CD4-positive, alpha-beta memory T cell (primary cell): Measurements from ENCODE around the gene TH. TPM values are rescaled to one million over a fixed set of nuclear protein-coding genes. Genes with fewer than 3 reads are reported as not detected.

Source experiments
- CTCF ChIA-PET: fragments of 350-600 bp; sonication (Branson Sonifier 250); formaldehyde crosslinking; loops from one replicate; lab custom pipeline; 2021; ENCODE audit warnings: inconsistent platforms; ENCODE audit not compliant: partially characterized antibody; lab: Charles Lee
- POLR2A ChIA-PET: fragments of 350-600 bp; sonication (Branson Sonifier 250); formaldehyde crosslinking; loops from one replicate; lab custom pipeline; 2021; ENCODE audit not compliant: partially characterized antibody; lab: Charles Lee
- DNase-seq, 5 donors: peaks; one replicate each; pipeline versions ENCODE4 v3.0.0 to v3.0.0-alpha.2; 2020 to 2022; ENCODE audit warnings: mixed read lengths in 1 of 5
- H3K27ac ChIP-seq: one replicate; pipeline ENCODE4 v1.7.0; 2013; ENCODE audit warnings: low read depth, low read length
- H3K27me3 ChIP-seq: 2 replicates; pipeline ENCODE4 v1.7.0; 2013; ENCODE audit warnings: mild to moderate bottlenecking, low read length, moderate library complexity; ENCODE audit not compliant: insufficient read depth
- H3K36me3 ChIP-seq: 2 replicates; pipeline ENCODE4 v1.7.0; 2013; ENCODE audit warnings: mild to moderate bottlenecking, low read length, moderate library complexity; ENCODE audit not compliant: insufficient read depth
- H3K4me1 ChIP-seq: 2 replicates; pipeline ENCODE4 v1.7.0; 2013; ENCODE audit warnings: mild to moderate bottlenecking, low read length, moderate library complexity; ENCODE audit not compliant: insufficient read depth
- H3K4me3 ChIP-seq, 2 donors: one replicate each; pipeline ENCODE4 v1.7.0; 2013; ENCODE audit warnings: low read length in 2 of 2, mild to moderate bottlenecking in 1 of 2
- H3K9me3 ChIP-seq, 2 donors: one replicate each; pipeline ENCODE4 v1.7.0; 2013; ENCODE audit warnings: low read length in 2 of 2, control low read depth in 1 of 2; ENCODE audit not compliant: control insufficient read depth in 1 of 2
- H3K27ac Mint-ChIP-seq, 7 donors: one replicate each; pipeline ENCODE4 v1.8.0; 2020 to 2021; ENCODE audit warnings: mixed read lengths in 7 of 7, mild to moderate bottlenecking in 6 of 7, inconsistent platforms in 3 of 7, moderate library complexity in 3 of 7
- H3K27me3 Mint-ChIP-seq, 2 donors: one replicate each; pipeline ENCODE4 v1.8.0; 2020 to 2021; ENCODE audit warnings: mixed read lengths in 2 of 2
- H3K36me3 Mint-ChIP-seq, 2 donors: one replicate each; pipeline ENCODE4 v1.8.0; 2020 to 2021; ENCODE audit warnings: mixed read lengths in 2 of 2, inconsistent platforms in 1 of 2, mild to moderate bottlenecking in 1 of 2
- H3K4me1 Mint-ChIP-seq, 4 donors: one replicate each; pipeline ENCODE4 v1.8.0; 2020 to 2021; ENCODE audit warnings: mixed read lengths in 4 of 4, mild to moderate bottlenecking in 1 of 4
- H3K4me3 Mint-ChIP-seq, 8 donors: one replicate each; pipeline ENCODE4 v1.8.0; 2020 to 2021; ENCODE audit warnings: mixed read lengths in 8 of 8, mild to moderate bottlenecking in 7 of 8, moderate library complexity in 6 of 8, inconsistent platforms in 3 of 8
- H3K9me3 Mint-ChIP-seq, 8 donors: one replicate each; pipeline ENCODE4 v1.8.0; 2020 to 2021; ENCODE audit warnings: mixed read lengths in 8 of 8, mild to moderate bottlenecking in 5 of 8, inconsistent platforms in 3 of 8, moderate library complexity in 1 of 8
- intact Hi-C: fragments of 100-400 bp; cut with micrococcal nuclease; formaldehyde crosslinking; loops from one replicate; pipeline ENCODE4 v1.15.1; 2023
- polyA plus RNA-seq, 2 donors: library from polyadenylated mRNA; unstranded; fragments of 300-500 nt; fragmentation: Illumina TruSeq; gene quantifications; one replicate each; pipeline ENCODE4 v1.2.3, GENCODE V29; 2021
- total RNA-seq, 2 experiments: library from RNA; stranded (reverse); gene quantifications; one replicate each; pipeline ENCODE4 v1.2.3, GENCODE V29; 2021

TH gene
- total and polyA plus RNA-seq, 4 experiments from 2014 or later = not detected

DNA sequence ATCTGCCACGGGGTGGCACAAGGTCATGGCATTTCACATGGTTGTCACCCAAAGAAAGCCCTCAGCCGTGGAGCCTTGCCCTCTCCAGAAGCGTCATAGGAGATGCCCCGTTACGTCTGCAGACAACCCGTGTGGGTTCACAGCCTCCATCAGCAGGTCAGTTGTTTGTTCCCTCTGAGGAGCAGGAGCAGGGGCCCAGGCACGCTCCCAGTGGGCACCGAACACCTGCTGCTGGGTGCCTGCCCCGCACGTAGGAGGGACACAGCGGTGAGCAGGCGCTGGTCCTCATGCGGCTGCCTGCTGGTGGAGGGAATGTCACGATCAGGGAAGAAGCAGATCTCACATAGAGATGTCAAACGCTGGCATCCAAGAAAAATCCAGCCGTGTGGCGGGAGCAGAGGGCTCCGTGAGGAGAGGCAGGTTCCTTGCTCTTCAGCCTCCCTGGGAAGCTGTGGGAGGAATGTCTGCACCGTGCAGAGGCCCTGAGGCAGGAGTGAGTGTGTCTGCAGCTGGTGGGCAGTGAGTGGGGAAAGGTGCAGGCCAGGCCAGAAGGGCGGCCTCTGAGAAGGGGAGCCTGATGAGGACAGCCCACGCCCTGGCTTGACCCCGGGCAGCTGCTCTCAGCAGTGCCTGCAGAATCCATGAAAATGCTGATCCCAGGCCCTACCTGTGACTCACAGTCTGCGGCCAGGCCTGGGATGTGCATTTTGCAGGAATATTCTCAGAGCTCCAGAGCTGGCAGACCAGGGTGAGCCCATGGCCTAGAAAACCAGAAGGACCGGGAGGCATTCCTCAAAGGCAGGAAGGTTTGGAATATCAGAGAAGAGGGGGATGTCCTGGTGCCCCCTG lies 36.4 kb upstream of the TH start:
- Histone ChIP-seq H3K36me3 (no peaks in the 10 kb centered on the region), H3K4me1 (no peaks in the 10 kb centered on the region), H3K9me3 (no peaks in the 10 kb centered on the region), H3K27ac (no peak overlapping the region), H3K4me3 (no peak overlapping the region), H3K27me3 (no peaks in the 10 kb centered on the region)
- H3K4me3 Mint-ChIP-seq = no peak overlapping the region
- H3K27ac Mint-ChIP-seq = peak overlapping the region in 1 of 7 donors; percentile 7
- ChIA-PET POLR2A (no interaction called here), CTCF (interaction anchor here (1.1 kb wide), 1 partner anchor 13 kb away, joined by 4 read pairs; no protein-coding TSS in a partner anchor)
- H3K36me3 Mint-ChIP-seq = no peaks in the 10 kb centered on the region
- intact Hi-C loops = no loop called here
- H3K9me3 Mint-ChIP-seq = no peaks in the 10 kb centered on the region
- no peak for DNase-seq
- peaks cover 1 to 3% of the 10 kb centered on the region in 2 donors for H3K27me3 Mint-ChIP-seq
- no peaks in the 10 kb centered on the region for H3K4me1 Mint-ChIP-seq

DNA sequence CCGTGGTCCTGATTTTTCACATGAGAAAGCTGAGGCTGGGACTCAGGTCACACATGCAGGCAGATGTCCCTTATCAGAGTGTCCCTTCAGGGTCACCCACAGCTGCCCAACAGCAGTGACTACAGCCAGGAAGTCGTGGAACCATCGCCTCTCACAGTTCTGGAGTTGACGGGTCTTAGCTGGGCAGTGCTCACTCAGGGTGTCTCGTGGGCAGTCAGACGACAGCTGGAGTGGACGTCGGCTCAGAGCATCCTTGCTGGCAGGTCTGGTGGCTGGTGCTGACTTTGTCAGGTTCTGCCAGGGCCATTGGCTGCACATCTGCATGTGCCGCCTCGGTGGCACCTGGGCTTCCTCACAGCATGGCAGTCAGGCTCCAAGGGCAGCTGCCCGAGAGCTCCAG lies 35.6 kb upstream of the TH start:
- no peak overlapping the region for H3K27ac Mint-ChIP-seq
- CTCF ChIA-PET = interaction anchor here (1.1 kb wide), 1 partner anchor 13 kb away, joined by 4 read pairs; no protein-coding TSS in a partner anchor
- POLR2A ChIA-PET = no interaction called here
- no peaks in the 10 kb centered on the region for H3K27me3 ChIP-seq
- H3K4me3 ChIP-seq = no peak overlapping the region
- DNase-seq = peak in 1 of 5 donors; percentile 19
- H3K9me3 ChIP-seq = no peaks in the 10 kb centered on the region
- no peaks in the 10 kb centered on the region for H3K4me1 ChIP-seq
- peaks cover 0 to 3% of the 10 kb centered on the region in 2 donors for H3K27me3 Mint-ChIP-seq
- no peaks in the 10 kb centered on the region for H3K36me3 Mint-ChIP-seq
- no peak overlapping the region for H3K4me3 Mint-ChIP-seq
- H3K4me1 Mint-ChIP-seq = no peaks in the 10 kb centered on the region
- H3K27ac ChIP-seq = no peak overlapping the region
- no peaks in the 10 kb centered on the region for H3K9me3 Mint-ChIP-seq
- H3K36me3 ChIP-seq = no peaks in the 10 kb centered on the region
- intact Hi-C loops = no loop called here

DNA sequence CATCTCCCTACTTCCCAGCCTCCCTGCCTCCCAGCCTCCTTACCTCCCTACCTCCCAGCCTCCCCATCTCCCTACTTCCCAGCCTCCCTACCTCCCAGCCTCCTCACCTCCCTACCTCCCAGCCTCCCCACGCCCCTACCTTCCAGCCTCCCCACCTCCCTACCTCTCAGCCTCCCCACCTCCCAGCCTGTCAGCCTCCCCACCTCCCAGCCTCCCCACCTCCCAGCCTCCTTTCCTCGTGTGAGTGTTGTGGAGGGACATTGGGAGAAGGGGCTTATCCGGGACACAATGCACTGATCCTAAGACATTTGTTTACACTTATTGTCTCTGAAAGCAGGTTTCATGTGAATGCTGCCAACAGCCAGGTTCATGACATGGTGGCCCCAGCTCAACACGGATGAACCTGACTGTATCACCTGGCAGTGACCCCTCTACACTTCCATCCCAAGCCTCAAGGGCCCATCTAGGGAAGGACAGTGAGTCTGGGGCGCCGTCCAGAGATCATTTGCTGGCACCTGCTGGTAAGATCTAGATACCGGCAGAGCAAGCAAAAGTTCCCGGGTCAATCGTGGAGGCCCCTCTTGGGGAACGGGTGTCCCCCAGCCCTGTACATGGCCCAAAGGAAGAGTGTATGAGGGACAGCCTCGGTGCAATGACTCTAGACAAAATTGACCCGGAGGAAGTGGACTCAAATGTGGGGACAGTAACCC lies 34.5 kb upstream of the TH start:
- H3K9me3 ChIP-seq = no peaks in the 10 kb centered on the region
- Mint-ChIP-seq H3K4me1 (no peaks in the 10 kb centered on the region), H3K9me3 (peaks cover 0 to 1% (median 0%) of the 10 kb centered on the region in 8 donors), H3K4me3 (no peak overlapping the region), H3K27me3 (peaks cover 0 to 3% of the 10 kb centered on the region in 2 donors), H3K27ac (no peak overlapping the region), H3K36me3 (no peaks in the 10 kb centered on the region)
- POLR2A ChIA-PET = no interaction called here
- no peak overlapping the region for H3K27ac ChIP-seq
- H3K27me3 ChIP-seq = no peaks in the 10 kb centered on the region
- H3K4me3 ChIP-seq = no peak overlapping the region
- no peaks in the 10 kb centered on the region for H3K36me3 ChIP-seq
- intact Hi-C loops = no loop called here
- CTCF ChIA-PET = no interaction called here
- no peaks in the 10 kb centered on the region for H3K4me1 ChIP-seq
- no peak for DNase-seq

DNA sequence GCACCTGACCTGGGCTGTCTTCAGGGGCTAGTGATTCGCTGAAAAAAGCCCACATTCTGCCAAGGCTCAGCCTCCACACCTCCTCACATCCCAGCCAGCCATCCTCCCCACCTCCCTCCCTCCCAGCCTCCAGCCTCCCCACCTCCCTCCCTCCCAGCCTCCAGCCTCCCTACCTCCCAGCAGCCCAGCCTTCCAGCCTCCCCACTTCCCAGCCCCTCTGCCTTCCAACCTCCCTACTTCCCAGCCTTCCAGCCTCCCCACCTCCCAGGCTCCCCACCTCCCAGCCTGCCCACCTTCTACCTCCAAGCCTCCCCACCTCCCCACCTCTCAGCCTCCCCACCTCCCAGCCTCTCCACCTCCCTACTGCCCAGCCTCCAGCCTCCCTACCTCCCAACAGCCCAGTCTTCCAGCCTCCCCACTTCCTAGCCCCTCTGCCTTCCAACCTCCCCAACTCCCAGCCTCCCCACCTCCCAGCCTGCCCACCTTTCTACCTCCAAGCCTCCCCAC lies 33.7 kb upstream of the TH start:
- Histone ChIP-seq H3K4me1 (no peaks in the 10 kb centered on the region), H3K9me3 (no peaks in the 10 kb centered on the region), H3K27me3 (no peaks in the 10 kb centered on the region), H3K4me3 (no peak overlapping the region), H3K27ac (no peak overlapping the region), H3K36me3 (no peaks in the 10 kb centered on the region)
- ChIA-PET POLR2A (no interaction called here), CTCF (no interaction called here)
- H3K27me3 Mint-ChIP-seq = peaks cover 0 to 3% of the 10 kb centered on the region in 2 donors
- DNase-seq = no peak
- no peaks in the 10 kb centered on the region for H3K4me1 Mint-ChIP-seq
- peaks cover 0 to 5% (median 0%) of the 10 kb centered on the region in 8 donors for H3K9me3 Mint-ChIP-seq
- no peak overlapping the region for H3K27ac Mint-ChIP-seq
- no peak overlapping the region for H3K4me3 Mint-ChIP-seq
- intact Hi-C loops = no loop called here
- no peaks in the 10 kb centered on the region for H3K36me3 Mint-ChIP-seq

DNA sequence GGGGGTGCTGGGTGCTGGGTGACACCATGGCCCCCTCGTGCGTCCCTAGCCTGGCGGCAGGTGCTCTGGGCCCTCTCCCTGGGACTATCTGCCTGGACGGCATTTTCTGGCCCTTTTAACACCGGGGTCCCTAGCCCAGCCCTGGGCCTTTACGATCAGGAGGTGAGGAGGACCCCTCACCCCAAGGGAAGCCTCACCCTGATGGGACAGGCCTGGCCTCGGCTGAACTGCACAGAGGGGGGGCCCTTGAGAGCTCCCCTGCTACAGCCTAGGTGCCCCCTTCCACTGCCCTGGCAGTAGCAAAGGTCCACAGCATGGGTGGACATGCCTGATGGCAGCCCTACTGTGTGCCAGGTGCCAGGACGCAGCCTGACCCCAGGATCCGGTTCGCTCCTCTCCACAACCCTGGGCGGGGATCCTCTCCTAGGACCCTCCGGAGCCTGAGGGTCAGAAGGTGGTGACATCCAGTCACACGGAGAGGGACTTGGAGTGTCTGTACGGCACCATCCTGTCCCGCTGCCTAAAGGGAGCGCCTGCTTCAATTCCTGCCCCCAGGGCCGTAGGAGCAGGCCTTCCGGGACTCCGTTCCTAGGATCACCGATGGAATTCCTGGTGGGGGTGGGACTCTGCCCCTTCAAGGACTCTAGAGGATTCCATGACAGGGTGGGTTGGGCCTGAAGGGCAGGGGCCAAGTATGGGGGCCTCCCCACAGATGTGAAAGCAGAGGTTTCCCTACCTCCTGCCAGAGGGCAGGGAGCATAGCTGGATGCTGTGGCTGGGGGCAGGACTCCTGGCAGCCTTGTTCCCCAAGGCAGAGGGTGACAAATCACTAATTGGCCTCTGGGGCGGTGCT lies 33.0 kb upstream of the TH start:
- Histone ChIP-seq H3K4me3 (no peak overlapping the region), H3K27me3 (no peaks in the 10 kb centered on the region), H3K9me3 (no peaks in the 10 kb centered on the region), H3K27ac (no peak overlapping the region), H3K4me1 (no peaks in the 10 kb centered on the region), H3K36me3 (no peaks in the 10 kb centered on the region)
- H3K27me3 Mint-ChIP-seq = peaks cover 0 to 3% of the 10 kb centered on the region in 2 donors
- H3K4me3 Mint-ChIP-seq = no peak overlapping the region
- intact Hi-C loops = no loop called here
- H3K27ac Mint-ChIP-seq = no peak overlapping the region
- ChIA-PET POLR2A (no interaction called here), CTCF (interaction anchor here (0.8 to 1.2 kb wide), 2 partner anchors 101 to 216 kb away, joined by 3 read pairs; no protein-coding TSS in a partner anchor)
- no peaks in the 10 kb centered on the region for H3K4me1 Mint-ChIP-seq
- H3K9me3 Mint-ChIP-seq = peaks cover 0 to 5% (median 0%) of the 10 kb centered on the region in 8 donors
- H3K36me3 Mint-ChIP-seq = no peaks in the 10 kb centered on the region
- DNase-seq = no peak

DNA sequence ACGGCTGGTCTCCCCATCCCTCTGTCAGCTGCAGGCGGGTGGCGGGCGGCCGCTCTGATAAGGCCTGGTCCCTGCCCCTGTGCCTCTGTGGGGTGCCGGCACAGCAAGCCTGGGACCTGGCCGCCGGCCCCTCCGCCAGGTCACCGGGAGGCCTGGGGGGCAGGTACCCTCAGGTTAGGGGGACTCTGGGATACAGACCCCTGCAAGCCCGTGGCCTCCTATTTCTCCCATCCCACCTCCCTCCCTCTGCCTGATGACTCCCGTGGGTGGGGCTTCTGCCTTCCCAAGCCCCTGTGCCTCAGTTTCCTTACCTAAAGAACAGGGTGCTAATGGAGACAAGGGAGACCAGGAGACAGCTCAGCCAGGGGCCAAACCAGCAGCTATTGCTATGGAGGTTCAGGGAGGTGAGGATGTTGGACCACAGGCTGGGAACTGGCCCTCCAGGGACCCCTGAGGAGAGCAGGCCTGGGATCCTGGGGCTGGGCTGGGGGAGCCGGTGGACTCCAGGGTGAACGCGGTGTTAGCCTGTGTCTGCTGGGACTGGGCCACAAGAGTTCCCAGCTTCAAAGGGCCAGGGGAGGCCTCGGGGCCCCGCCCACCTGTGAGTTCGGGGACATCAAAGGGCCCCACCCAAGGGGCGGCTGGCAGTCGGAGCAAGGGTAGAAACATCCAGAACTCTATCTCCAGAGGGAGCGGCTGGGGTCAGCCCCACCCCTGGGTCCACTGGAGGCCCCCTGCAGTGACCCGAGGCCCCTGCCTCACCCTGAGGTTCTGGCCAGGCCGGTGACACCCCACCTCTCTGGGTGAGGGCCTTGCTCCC lies 32.0 kb upstream of the TH start:
- Mint-ChIP-seq H3K9me3 (peaks cover 0 to 5% (median 0%) of the 10 kb centered on the region in 8 donors), H3K27ac (no peak overlapping the region), H3K27me3 (peaks cover 0 to 3% of the 10 kb centered on the region in 2 donors), H3K4me3 (no peak overlapping the region), H3K4me1 (no peaks in the 10 kb centered on the region), H3K36me3 (no peaks in the 10 kb centered on the region)
- ChIA-PET POLR2A (no interaction called here), CTCF (interaction anchor here (0.8 to 1.2 kb wide), 2 partner anchors 101 to 217 kb away, joined by 3 read pairs; no protein-coding TSS in a partner anchor)
- intact Hi-C loops = no loop called here
- Histone ChIP-seq H3K36me3 (no peaks in the 10 kb centered on the region), H3K4me1 (no peaks in the 10 kb centered on the region), H3K27me3 (no peaks in the 10 kb centered on the region), H3K27ac (no peak overlapping the region), H3K9me3 (no peaks in the 10 kb centered on the region), H3K4me3 (no peak overlapping the region)
- DNase-seq = peak in 1 of 5 donors; percentile 25
